ENCODE results near the gene NLRC5. TPM values are rescaled to one million over a fixed set of nuclear protein-coding genes. Genes with fewer than 3 reads are reported as not detected.

Gene NLRC5
- total and polyA plus RNA-seq, 9 of the 15 experiments (the other 6 are each of a cell fraction or from before 2014, with no cell fraction given), result 0.59 to 0.71 TPM; not detected in 7

- TF ChIP-seq PBX2 (CRISPR knock-in tag; IDR thresholded peaks at IDR 0.05; ENCODE audit: low read depth) (no peak), PBX2 (tag; conservative IDR thresholded peaks at IDR 0.05; ENCODE audit: low read depth) (no peak), ATF3 (IDR thresholded peaks at IDR 0.05) (peak; percentile 32; the same call in 1 of the 2 replicates), ATF3 (CRISPR knock-in tag; conservative IDR thresholded peaks at IDR 0.05) (no peak), KLF1 (tag; IDR thresholded peaks at IDR 0.05) (no peak), AFF1 (IDR thresholded peaks at IDR 0.05; ENCODE audit: low read depth in 1 of 2, partially characterized antibody in 2 of 2) (no peak)
These were observed 16.7 kb upstream of the NLRC5 start (continued) for GRCh38 chr16:56972403-56973293.
